Left colon (tissue), 2 donors: ENCODE measurements around the gene TSSK3. TPM values are rescaled to one million over a fixed set of nuclear protein-coding genes. Genes with fewer than 3 reads are reported as not detected.

Experiments
- total RNA-seq, 2 donors: library from RNA; stranded (reverse); fragmentation: NEBNext Ultra II Directional; extraction: Animal tissue kit (Norgen Biotek cat#: 25700); gene quantifications; one replicate each; pipeline ENCODE4 v1.2.1, GENCODE V29; 2021
- donor health status: DM: no; HTN: no; CAD: no.
- donor health status: DM: yes; HTN: yes; CAD: no.

TSSK3 gene
- total RNA-seq, 2 donors from 2014 or later: 1.2 to 1.9 TPM

Other genes with a start within 250 kb of the TSSK3 start
- gene TXLNA, start 182.9 kb upstream of the TSSK3 start, total RNA-seq: 10 to 100 TPM; 34.5 to 37.6 TPM
- gene CCDC28B, start 161.9 kb upstream of the TSSK3 start, total RNA-seq: 1 to 10 TPM; 1.3 to 2.3 TPM
- 1 to 10 TPM; 1.3 to 1.8 TPM for gene IQCC, start 156.9 kb upstream of the TSSK3 start, total RNA-seq
- gene DCDC2B, start 153.4 kb upstream of the TSSK3 start, total RNA-seq: not detected
- gene TMEM234, start 140.2 kb upstream of the TSSK3 start, total RNA-seq: 10 to 100 TPM; 24.2 to 28.0 TPM
- 100 to 1,000 TPM; 115 to 128 TPM for gene EIF3I, start 140.1 kb upstream of the TSSK3 start, total RNA-seq
- 1 to 10 TPM; 2.8 to 3.3 TPM for gene FAM167B, start 115.3 kb upstream of the TSSK3 start, total RNA-seq
- gene LCK, start 111.3 kb upstream of the TSSK3 start, total RNA-seq: 1 to 10 TPM; 2.0 to 4.2 TPM
- gene HDAC1, start 70.5 kb upstream of the TSSK3 start, total RNA-seq: 100 to 1,000 TPM; 218 to 252 TPM
- 100 to 1,000 TPM; 135 to 144 TPM for gene MARCKSL1, start 26.3 kb upstream of the TSSK3 start, total RNA-seq
- gene FAM229A, start 54 bp upstream of the TSSK3 start, total RNA-seq: 1 to 10 TPM; 7.9 to 8.9 TPM
- 10 to 100 TPM; 73.0 to 87.9 TPM for gene BSDC1, start 31.9 kb downstream of the TSSK3 start, total RNA-seq
- gene ZBTB8B, start 102.5 kb downstream of the TSSK3 start, total RNA-seq: not detected
- 1 to 10 TPM; 6.0 to 6.7 TPM for gene ZBTB8A, start 176.9 kb downstream of the TSSK3 start, total RNA-seq